ENCODE results near the gene RCC2.
"Not testable (repeated sequence)": the region's sequence is repeated elsewhere in the genome, so short reads cannot be mapped to it uniquely, and the experiment has no call there.

RCC2 gene

GRCh38 chr1:17439250-17440073 is at the start of gene RCC2:
Gene RCC2, minus strand, starts transcription at chr1:17439677. Its CDS starts 1,163 bp downstream, at chr1:17438514.
- peak in 1 of 2 experiments; percentile 38 for DNase-seq

- DNase-seq = no peak
These were observed 46.8 kb upstream of the RCC2 start for GRCh38 chr1:17486242-17486641.

- no peak for DNase-seq
These were observed 45.8 kb upstream of the RCC2 start for GRCh38 chr1:17485281-17485680.

- not testable (repeated sequence) for DNase-seq
These were observed 42.5 kb upstream of the RCC2 start for GRCh38 chr1:17481981-17482380.

GRCh38 chr1:17480846-17481245 is 41.4 kb upstream of the RCC2 start:
- no peak for DNase-seq

GRCh38 chr1:17475752-17476151 is 36.3 kb upstream of the RCC2 start:
- no peak for DNase-seq

GRCh38 chr1:17474836-17475555 is 35.5 kb upstream of the RCC2 start:
- DNase-seq = not testable (repeated sequence)

- no peak for DNase-seq
These were observed 33.3 kb upstream of the RCC2 start for GRCh38 chr1:17472814-17473213.

- no peak for DNase-seq
These were observed 31.9 kb upstream of the RCC2 start for GRCh38 chr1:17471393-17471792.

GRCh38 chr1:17470021-17470799 is 30.7 kb upstream of the RCC2 start:
- DNase-seq = no peak

- not testable (repeated sequence) for DNase-seq
These were observed 29.1 kb upstream of the RCC2 start for GRCh38 chr1:17468357-17469265.

GRCh38 chr1:17466359-17466758 is 26.9 kb upstream of the RCC2 start:
- DNase-seq = no peak

- DNase-seq = no peak
These were observed 25.8 kb upstream of the RCC2 start for GRCh38 chr1:17465228-17465627.

GRCh38 chr1:17463991-17464390 is 24.5 kb upstream of the RCC2 start:
- DNase-seq = no peak

GRCh38 chr1:17462669-17463068 is 23.2 kb upstream of the RCC2 start:
- DNase-seq = no peak

GRCh38 chr1:17460219-17460618 is 20.7 kb upstream of the RCC2 start:
- no peak for DNase-seq

- no peak for DNase-seq
These were observed 19.3 kb upstream of the RCC2 start for GRCh38 chr1:17458794-17459193.

- no peak for DNase-seq
These were observed 13.2 kb upstream of the RCC2 start for GRCh38 chr1:17452686-17453085.

GRCh38 chr1:17452203-17452602 is 12.7 kb upstream of the RCC2 start:
- not testable (repeated sequence) for DNase-seq

GRCh38 chr1:17451731-17452130 is 12.3 kb upstream of the RCC2 start:
- no peak for DNase-seq

- no peak for DNase-seq
These were observed 8.1 kb upstream of the RCC2 start for GRCh38 chr1:17447501-17447992.

- DNase-seq = no peak
These were observed 3.4 kb upstream of the RCC2 start for GRCh38 chr1:17442841-17443240.

Measured in cerebellar nuclear complex (tissue), 1 donor.